Muscle of arm (tissue), 12 donors: ENCODE results near the gene LTBP2. TPM values are rescaled to one million over a fixed set of nuclear protein-coding genes. Genes with fewer than 3 reads are reported as not detected.
"Not testable (repeated sequence)": the region's sequence is repeated elsewhere in the genome, so short reads cannot be mapped to it uniquely, and the experiment has no call there.

Experiments
- DNase-seq: peaks from one replicate; pipeline ENCODE4 v3.0.0-alpha.2; 2013
- polyA plus RNA-seq, 12 donors: library from polyadenylated mRNA; unstranded; fragments of 120-200 nt; gene quantifications; one replicate each; pipeline ENCODE4 v1.2.1, GENCODE V29; 2013; ENCODE audit not compliant: insufficient read length in 12 of 12

Gene LTBP2
- polyA plus RNA-seq, 12 donors, result 6.2 to 15.2 (median 8.1) TPM; not detected in 1

GRCh38 chr14:74457565-74457895 is 154.5 kb downstream of the LTBP2 start:
- DNase-seq, result no peak

GRCh38 chr14:74456684-74457564 is 155.1 kb downstream of the LTBP2 start:
- no peak for DNase-seq

GRCh38 chr14:74454397-74454796 is 157.6 kb downstream of the LTBP2 start:
- not testable (repeated sequence) for DNase-seq

Other genes starting within 250 kb of the LTBP2 start
- under 1 TPM in 2 of 12 donors, not detected in 10; 0.08 to 0.11 TPM for gene SYNDIG1L, start 186.0 kb downstream of the LTBP2 start, polyA plus RNA-seq
- gene NPC2, start 118.9 kb downstream of the LTBP2 start, polyA plus RNA-seq, result 100 to 1,000 TPM in 6 of 12 donors, 10 to 100 TPM in 5, not detected in 1; 74.3 to 157 (median 106) TPM
- gene ISCA2, start 118.5 kb downstream of the LTBP2 start, polyA plus RNA-seq, result 10 to 100 TPM in 11 of 12 donors, not detected in 1; 18.4 to 39.8 (median 24.3) TPM
- 10 to 100 TPM in 11 of 12 donors, not detected in 1; 15.4 to 25.0 (median 19.9) TPM for gene AREL1, start 100.8 kb upstream of the LTBP2 start, polyA plus RNA-seq
- gene FCF1, start 100.9 kb upstream of the LTBP2 start, polyA plus RNA-seq, result 10 to 100 TPM in 11 of 12 donors, not detected in 1; 33.8 to 64.9 (median 44.8) TPM
- gene YLPM1, start 151.1 kb upstream of the LTBP2 start, polyA plus RNA-seq, result 10 to 100 TPM in 11 of 12 donors, not detected in 1; 45.8 to 76.0 (median 55.0) TPM